Raji (cell line): ENCODE data around the gene ADH6.

Experiments
- POLR2A ChIP-seq: IDR thresholded peaks from 2 replicates; pipeline ENCODE4 v1.6.1; 2011; ENCODE audit warnings: low read depth, low read length, control low read depth; ENCODE audit not compliant: insufficient read depth

ADH6 gene

GRCh38 chr4:99219072-99219471 lies at the start of gene ADH6:
Gene ADH6 (minus strand): TSS chr4:99219246. CDS start chr4:99219152, 94 bp downstream.
- TF ChIP-seq POLR2A = no peak

- no peak for TF ChIP-seq POLR2A
These were observed 45.9 kb upstream of the ADH6 start for GRCh38 chr4:99264927-99265326.

GRCh38 chr4:99252746-99253145 lies 33.7 kb upstream of the ADH6 start:
- TF ChIP-seq POLR2A = no peak

DNA sequence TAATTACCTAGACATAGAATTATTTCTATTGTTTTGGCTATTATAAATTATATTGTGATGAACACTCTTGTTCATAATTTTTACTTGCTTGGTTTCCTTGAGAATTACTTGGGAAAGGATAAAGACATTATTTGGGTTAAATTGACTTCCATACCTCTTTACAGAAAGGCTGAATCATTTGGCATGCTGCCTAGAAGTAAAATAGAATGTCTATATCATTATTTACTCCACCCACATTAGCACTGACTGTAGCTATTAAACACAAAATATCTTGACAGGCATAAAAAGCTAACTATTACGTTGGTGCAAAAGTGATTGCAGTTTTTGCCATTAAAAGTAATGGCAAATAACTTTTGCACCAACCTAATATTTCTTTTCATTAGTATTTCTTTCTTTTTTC lies 29.7 kb upstream of the ADH6 start:
- no peak for TF ChIP-seq POLR2A

DNA sequence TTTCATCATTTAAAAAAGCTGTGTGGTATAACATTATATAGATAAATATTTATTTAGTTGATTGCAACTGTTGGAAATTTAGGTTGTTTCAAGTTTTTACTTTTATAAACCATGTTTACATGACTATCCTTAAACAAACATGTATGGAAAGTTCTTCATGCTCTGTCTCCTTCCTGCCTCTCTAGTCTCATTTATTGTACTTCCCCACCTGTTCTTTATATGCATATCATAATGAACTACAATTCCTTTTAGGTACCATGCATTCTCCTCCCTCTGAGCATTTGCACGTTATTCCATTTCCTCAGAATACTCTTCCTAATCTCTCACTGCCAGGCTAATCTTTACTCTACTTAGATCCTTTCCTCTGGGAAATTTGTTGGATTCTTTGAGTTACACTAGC lies 16.9 kb upstream of the ADH6 start:
- no peak for TF ChIP-seq POLR2A

GRCh38 chr4:99234331-99235010 lies 15.4 kb upstream of the ADH6 start:
- TF ChIP-seq POLR2A = no peak

DNA sequence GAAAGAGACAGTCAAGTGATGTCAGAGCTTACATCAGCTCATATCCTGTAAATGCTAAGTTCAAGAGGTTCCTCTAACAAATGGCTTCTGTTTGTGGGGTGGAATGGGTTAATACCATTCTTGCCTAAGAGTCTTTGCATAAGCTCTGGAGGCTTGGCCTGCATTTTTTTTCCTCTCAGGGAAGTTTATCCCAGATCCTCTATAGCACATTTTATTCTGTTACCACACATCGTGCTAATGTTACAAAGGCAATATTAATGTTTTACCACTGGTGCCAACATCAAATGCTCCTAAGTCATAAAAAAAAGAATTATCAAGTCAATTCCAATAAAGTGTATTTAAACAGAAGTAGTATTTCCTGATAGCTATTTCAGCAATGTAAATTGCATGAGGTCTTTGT lies 2.9 kb upstream of the ADH6 start:
- TF ChIP-seq POLR2A = no peak

- no peak for TF ChIP-seq POLR2A
These were observed 433 bp upstream of the ADH6 start for GRCh38 chr4:99219479-99219878.

DNA sequence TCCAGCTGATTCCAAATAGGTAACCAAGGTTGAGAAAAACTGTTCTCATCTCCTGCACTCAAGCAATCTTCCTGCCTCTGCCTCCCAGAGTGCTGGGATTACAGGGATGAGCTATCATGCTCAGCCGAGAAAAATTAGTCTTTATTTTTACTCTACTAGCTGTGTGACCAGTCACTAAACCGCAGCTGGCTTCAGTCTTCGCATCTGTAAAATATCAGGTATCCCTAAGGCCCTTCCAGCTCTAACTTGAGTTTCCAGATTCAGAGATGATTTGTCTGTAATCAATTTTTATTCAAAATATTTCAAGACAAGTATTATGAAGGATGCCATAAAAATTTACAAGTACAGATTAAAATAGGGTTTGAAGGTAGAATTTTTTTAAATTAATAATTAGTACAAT lies 3.5 kb downstream of the ADH6 start:
- TF ChIP-seq POLR2A = no peak

DNA sequence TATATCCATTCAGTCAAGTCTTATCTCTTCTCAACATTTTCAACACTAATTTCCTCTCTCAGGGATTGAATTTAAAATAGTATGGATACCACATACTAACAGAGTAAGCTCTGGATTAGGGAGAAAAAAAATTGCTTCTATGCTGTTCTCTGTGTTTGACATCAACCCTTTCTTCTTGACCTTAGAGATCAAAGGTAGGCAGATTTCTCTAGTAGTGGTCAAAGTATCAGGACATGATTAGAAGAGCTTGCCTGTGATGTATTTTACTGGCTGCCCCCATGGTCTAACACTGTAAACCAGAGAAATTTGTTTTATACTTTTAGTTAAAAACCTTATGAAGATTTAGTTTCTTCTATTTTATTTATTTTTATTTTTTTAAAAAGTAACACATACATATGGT lies 8.3 kb downstream of the ADH6 start:
- TF ChIP-seq POLR2A = no peak

- TF ChIP-seq POLR2A = no peak
These were observed 9.4 kb downstream of the ADH6 start for GRCh38 chr4:99209671-99210070.

DNA sequence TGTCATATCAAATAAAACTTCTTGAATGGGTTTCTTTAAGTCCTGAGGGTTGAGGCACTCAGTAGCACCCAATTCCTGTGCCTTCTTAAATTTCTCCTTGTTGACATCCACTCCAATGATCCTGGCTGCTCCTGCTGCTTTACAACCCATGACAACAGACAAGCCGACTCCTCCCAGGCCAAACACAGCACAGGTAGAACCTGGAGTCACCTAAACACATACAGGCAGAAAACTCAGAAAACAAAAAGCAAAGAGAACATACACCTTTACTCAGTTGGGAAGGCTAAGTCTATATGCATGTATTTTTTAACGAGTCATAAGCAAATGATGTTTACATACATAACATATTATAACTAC lies 10.3 kb downstream of the ADH6 start:
- TF ChIP-seq POLR2A = no peak

DNA sequence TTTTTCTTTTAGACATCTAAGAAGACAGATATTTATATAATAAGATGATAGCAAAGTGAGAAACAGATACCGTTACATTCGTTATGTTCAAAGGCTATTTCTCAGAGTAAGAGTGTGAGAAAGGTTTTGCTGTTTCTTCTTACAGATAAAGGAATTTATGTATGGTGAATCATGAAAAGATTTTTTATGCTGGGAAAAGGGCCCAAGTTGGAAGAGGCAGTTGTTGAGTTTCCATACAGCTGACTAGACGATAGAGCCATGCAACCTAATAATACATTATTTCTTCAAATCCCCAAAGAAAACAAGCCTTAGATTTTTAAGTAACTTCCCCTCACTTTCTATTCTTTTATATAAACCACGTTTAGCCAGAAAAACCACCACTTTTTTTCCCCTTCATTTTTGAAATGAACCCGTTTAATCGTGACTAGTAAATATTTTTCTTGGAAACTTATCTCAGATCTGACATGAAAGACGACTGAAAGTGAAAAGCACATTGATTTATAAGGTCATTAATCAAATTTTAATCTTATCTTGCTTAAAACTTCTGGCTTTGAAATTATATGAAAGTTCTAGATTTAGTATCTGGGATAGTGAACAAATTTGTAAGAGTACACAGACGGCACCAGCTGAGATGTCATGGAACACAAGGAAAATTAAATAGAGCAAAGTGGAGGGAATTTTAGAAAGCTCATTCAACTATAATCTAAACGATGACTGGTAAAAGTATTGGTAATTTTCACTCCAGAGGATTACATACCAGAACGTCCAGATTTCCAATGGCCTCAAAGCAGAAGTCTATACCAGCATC lies 10.9 kb downstream of the ADH6 start:
- TF ChIP-seq POLR2A = no peak

GRCh38 chr4:99207069-99207743 lies 11.8 kb downstream of the ADH6 start:
- TF ChIP-seq POLR2A = no peak

DNA sequence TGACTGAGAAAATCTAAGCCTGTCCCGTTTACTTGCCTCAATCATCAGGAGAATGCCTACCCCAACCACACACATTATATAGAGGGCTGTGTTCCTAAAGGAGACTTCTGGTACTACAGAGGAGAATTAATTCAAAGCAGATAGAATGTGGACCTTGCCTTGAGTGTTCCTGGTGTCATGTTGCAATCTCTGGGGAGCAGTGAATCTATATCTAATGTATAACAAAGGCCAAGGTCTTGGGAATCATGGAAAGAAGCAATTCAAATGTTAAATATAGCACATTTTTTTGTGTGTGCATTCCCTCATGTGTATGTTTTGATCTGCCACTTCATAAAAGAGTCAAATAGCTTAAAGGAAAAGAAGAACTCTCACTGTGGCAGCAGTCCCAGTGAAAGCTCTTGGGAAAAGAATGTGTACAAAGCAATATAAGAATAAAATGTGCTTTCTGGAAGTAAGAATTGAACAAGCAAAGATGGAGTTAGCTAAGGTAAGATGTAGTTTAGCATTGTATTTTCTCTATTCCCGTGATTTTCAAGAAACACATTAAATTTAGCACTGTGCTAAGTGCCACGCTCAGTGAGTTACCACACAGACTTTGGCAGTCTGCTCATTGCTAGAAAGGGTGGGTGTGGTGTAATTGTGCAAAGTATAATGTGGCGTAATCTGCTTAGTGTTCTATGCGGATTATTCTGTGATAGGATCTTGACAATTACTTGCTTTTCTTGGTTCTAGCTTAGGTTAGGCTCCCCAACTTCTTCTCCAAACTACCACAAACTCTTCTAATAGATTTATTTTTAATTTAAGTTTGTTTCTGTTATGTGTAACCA lies 13.7 kb downstream of the ADH6 start:
- TF ChIP-seq POLR2A = no peak
